Endodermal cell (in vitro differentiated cells): ENCODE data around the gene SCAPER. TPM values are rescaled to one million over a fixed set of nuclear protein-coding genes. Genes with fewer than 3 reads are reported as not detected.

Experiments used
- DNase-seq: peaks from one replicate; pipeline ENCODE4 v3.0.0-alpha.2; 2017
- H3K27ac ChIP-seq: 2 replicates; pipeline ENCODE4 v1.5.1; 2013; ENCODE audit warnings: mild to moderate bottlenecking, low read depth, low read length, moderate library complexity
- H3K27me3 ChIP-seq: 2 replicates; pipeline ENCODE4 v1.6.1; 2013; ENCODE audit warnings: mild to moderate bottlenecking, low read length, moderate library complexity; ENCODE audit not compliant: insufficient read depth, control insufficient read depth, poor library complexity, severe bottlenecking
- H3K36me3 ChIP-seq: 2 replicates; pipeline ENCODE4 v1.7.0; 2013; ENCODE audit warnings: mild to moderate bottlenecking, low read length, moderate library complexity; ENCODE audit not compliant: control insufficient read depth, insufficient read depth
- H3K4me1 ChIP-seq: one replicate; pipeline ENCODE4 v1.7.0; 2013; ENCODE audit warnings: low read length; ENCODE audit not compliant: control insufficient read depth, insufficient read depth
- H3K4me3 ChIP-seq: 2 replicates; pipeline ENCODE4 v1.5.1; 2013; ENCODE audit warnings: mild to moderate bottlenecking, low read length, moderate library complexity
- H3K9ac ChIP-seq: 2 replicates; pipeline ENCODE4 v1.6.1; 2013; ENCODE audit warnings: mild to moderate bottlenecking, low read length, moderate library complexity; ENCODE audit not compliant: poor library complexity, severe bottlenecking; ENCODE audit errors: extremely low read depth
- H3K9me3 ChIP-seq: 2 replicates; pipeline ENCODE4 v1.6.1; 2013; ENCODE audit warnings: mild to moderate bottlenecking, low read length, moderate library complexity; ENCODE audit not compliant: control insufficient read depth
- H3K27ac Mint-ChIP-seq: 2 replicates; pipeline ENCODE4 v1.8.0; 2020; ENCODE audit warnings: mixed read lengths
- H3K27me3 Mint-ChIP-seq: 2 replicates; pipeline ENCODE4 v1.8.0; 2021; ENCODE audit warnings: mild to moderate bottlenecking, mixed read lengths; ENCODE audit not compliant: insufficient read depth
- H3K36me3 Mint-ChIP-seq: 2 replicates; pipeline ENCODE4 v1.8.0; 2020; ENCODE audit warnings: low read depth, mixed read lengths
- H3K4me1 Mint-ChIP-seq: 2 replicates; pipeline ENCODE4 v1.8.0; 2020; ENCODE audit warnings: mixed read lengths
- H3K4me3 Mint-ChIP-seq: 2 replicates; pipeline ENCODE4 v1.8.0; 2020; ENCODE audit warnings: mild to moderate bottlenecking, moderate library complexity, mixed read lengths
- H3K9me3 Mint-ChIP-seq: 2 replicates; pipeline ENCODE4 v1.8.0; 2020; ENCODE audit warnings: mild to moderate bottlenecking, mixed read lengths
- WGBS, 2 experiments: methylation state at CpG; one replicate each; pipeline versions ENCODE4 v1.1.5 to v1.1.7; 2013; ENCODE audit warnings: missing lambda C conversion rate in 2 of 2, mixed read lengths in 1 of 2; ENCODE audit not compliant: insufficient coverage in 1 of 2, insufficient read length in 1 of 2; 5-methylcytosine and 5-hydroxymethylcytosine counted together
- total RNA-seq, 2 donors: library from RNA; stranded (reverse); fragmentation: NEBNext Ultra II Directional in 1 of 2; extraction: Animal tissue kit (Norgen Biotek cat#: 25700) in 1 of 2; gene quantifications; 2 replicates in 1 of 2; 3 replicates in 1 of 2; pipeline ENCODE4 v1.2.1, GENCODE V29; 2021
- TF ChIP-seq, protein P1 (sequence below): fragments of 200-600 bp; sonication (generic); conservative IDR thresholded peaks from 2 replicates; pipeline ENCODE4 v1.5.0; 2021; ENCODE audit warnings: antibody characterized with exemption, mild to moderate bottlenecking

SCAPER gene
- total RNA-seq, 2 donors from 2014 or later = 8.9 to 12.2 TPM

DNA sequence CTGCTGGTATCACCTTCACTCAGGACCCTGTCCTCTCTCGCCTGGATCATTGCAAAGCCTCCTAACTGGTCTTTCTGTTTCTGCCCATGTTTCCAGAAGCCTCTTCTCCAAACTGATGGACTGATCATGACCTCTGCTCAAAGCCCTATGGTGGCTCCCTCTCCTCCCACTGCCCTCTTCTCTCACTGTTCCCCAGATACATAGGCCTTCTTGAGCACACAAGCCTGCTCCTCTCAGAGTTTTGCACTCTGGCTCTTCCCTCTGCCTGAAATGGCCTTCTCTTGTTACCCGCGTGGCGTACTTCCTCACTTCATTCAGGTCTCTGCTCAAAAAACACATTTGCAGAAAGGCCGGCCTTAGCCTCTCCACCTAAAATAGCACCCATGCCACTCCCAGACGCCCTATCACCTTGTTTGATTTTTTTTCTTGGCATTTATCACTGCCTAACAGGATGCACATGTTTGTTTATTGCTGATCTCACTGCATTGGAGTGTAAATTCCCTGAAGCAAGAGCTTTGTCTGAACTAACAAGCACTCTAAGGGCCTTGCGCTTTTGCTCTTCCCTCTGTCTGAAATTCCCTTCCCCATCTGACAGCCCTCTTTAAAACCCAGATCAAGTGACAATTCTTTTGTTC lies 592.5 kb downstream of the SCAPER start:
- peaks cover 4% of the 10 kb centered on the region for H3K36me3 ChIP-seq
- peaks cover 30% of the 10 kb centered on the region for H3K4me1 Mint-ChIP-seq
- H3K27ac Mint-ChIP-seq = peak overlapping the region; percentile 2
- TF ChIP-seq, protein P1, sequence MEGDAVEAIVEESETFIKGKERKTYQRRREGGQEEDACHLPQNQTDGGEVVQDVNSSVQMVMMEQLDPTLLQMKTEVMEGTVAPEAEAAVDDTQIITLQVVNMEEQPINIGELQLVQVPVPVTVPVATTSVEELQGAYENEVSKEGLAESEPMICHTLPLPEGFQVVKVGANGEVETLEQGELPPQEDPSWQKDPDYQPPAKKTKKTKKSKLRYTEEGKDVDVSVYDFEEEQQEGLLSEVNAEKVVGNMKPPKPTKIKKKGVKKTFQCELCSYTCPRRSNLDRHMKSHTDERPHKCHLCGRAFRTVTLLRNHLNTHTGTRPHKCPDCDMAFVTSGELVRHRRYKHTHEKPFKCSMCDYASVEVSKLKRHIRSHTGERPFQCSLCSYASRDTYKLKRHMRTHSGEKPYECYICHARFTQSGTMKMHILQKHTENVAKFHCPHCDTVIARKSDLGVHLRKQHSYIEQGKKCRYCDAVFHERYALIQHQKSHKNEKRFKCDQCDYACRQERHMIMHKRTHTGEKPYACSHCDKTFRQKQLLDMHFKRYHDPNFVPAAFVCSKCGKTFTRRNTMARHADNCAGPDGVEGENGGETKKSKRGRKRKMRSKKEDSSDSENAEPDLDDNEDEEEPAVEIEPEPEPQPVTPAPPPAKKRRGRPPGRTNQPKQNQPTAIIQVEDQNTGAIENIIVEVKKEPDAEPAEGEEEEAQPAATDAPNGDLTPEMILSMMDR = no peak
- no peak overlapping the region for H3K4me3 ChIP-seq
- H3K4me1 ChIP-seq = no peaks in the 10 kb centered on the region
- no peaks in the 10 kb centered on the region for H3K27me3 ChIP-seq
- no peak overlapping the region for H3K27ac ChIP-seq
- peaks cover 2% of the 10 kb centered on the region for H3K9me3 Mint-ChIP-seq
- no peak overlapping the region for H3K9ac ChIP-seq
- peaks cover 6% of the 10 kb centered on the region for H3K36me3 Mint-ChIP-seq
- WGBS, 2 experiments = 84 to 87% methylated on average over 7 of the region's 7 CpGs
- H3K4me3 Mint-ChIP-seq = no peak overlapping the region
- DNase-seq = no peak
- H3K9me3 ChIP-seq = no peaks in the 10 kb centered on the region
- H3K27me3 Mint-ChIP-seq = peaks cover 8% of the 10 kb centered on the region

DNA sequence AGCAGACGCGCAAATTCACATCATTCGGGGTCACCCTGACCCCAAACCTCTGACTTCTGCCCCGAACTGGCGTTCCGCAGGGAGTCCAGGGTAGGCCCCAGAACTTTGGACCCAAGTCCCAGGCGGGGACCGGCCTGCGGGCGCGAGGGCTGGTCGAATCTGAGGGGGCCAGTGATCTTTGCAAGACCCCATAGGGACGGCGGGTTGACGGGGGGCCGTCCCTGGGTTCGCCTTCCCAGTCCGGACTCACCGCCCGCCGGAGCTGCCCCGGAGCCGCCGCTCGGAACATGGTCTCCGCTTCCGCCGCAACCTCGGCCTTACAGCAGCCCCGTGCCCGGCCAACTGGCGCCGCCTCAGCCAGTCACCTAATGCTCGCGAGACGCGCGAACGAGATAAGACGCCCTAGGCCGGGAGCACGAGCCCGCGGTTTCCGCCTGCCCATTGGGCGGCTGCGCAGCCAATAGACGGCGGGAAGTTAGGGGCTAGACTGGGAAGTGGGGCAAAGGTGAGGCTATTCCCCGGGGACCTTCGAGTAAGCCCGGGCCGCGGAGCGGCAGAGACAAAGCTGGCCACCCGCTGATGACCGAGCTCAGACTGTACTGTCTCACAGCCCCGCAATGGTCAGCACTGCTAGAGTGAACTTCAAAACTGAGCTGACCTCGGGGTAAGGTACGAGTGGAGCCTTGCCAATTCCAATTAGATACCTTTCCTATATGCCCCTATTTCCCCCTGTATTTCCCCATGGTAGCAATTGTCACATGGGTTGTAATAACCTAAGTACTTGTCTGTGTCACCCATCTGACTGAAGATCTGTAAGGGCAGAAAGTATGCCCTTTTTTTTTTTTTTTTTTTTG lies 593.8 kb downstream of the SCAPER start, which contains the start of gene ETFA:
TSS of gene ETFA (minus strand) at position 370 of the 854 bp plus-strand sequence. CDS start at position 289, 81 bp downstream.
- Histone ChIP-seq H3K4me1 (no peaks in the 10 kb centered on the region), H3K9me3 (no peaks in the 10 kb centered on the region), H3K4me3 (peak within 1 kb of the TSS; percentile 93), H3K36me3 (peaks cover 4% of the 10 kb centered on the region), H3K27ac (peak within 1 kb of the TSS; percentile 49), H3K9ac (peak within 1 kb of the TSS; percentile 90), H3K27me3 (no peaks in the 10 kb centered on the region)
- peak; percentile 98 for DNase-seq
- H3K4me1 Mint-ChIP-seq = peaks cover 30% of the 10 kb centered on the region
- peaks cover 8% of the 10 kb centered on the region for H3K27me3 Mint-ChIP-seq
- H3K27ac Mint-ChIP-seq = peak within 1 kb of the TSS; percentile 95
- peak within 1 kb of the TSS; percentile 83 for H3K4me3 Mint-ChIP-seq
- peaks cover 2% of the 10 kb centered on the region for H3K9me3 Mint-ChIP-seq
- TF ChIP-seq, protein P1 = no peak
- H3K36me3 Mint-ChIP-seq = peaks cover 9% of the 10 kb centered on the region
- 3 to 10% methylated on average over 44 to 60 of the region's 60 CpGs for WGBS, 2 experiments

DNA sequence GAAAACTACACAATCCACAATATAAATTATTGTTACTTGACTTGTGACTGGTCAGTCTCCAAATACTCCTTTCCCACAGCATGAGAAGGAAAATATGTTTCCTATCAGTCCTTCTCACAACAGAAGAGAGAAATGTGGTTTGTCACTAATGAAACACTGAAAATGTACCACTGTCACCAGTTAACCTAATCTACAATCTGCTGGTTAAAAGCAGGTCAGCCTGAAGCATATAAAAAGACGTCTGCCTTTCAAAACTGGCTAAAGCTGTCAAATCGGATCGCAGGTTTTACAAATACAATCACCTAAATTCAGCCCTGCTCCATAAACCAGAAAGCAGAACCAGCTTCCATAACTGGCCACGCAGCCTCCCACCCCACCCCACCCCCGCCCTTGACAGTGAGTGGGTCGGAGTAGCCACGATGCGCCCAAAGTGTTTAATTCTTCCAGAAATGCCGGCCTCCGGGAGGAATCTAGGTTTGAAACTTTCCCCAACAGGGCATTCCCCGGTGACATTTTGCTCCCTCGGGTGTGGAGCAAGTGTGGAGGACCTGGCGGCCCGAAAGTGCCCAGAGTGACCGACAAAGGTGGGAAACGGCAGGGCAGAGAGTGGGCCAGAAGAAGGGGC lies 594.6 kb downstream of the SCAPER start:
- H3K27me3 ChIP-seq = no peaks in the 10 kb centered on the region
- no peak for DNase-seq
- peak overlapping the region; percentile 90 for H3K9ac ChIP-seq
- Mint-ChIP-seq H3K27ac (peak overlapping the region; percentile 95), H3K36me3 (peaks cover 9% of the 10 kb centered on the region), H3K4me1 (peaks cover 30% of the 10 kb centered on the region), H3K27me3 (peaks cover 6% of the 10 kb centered on the region), H3K9me3 (peaks cover 2% of the 10 kb centered on the region), H3K4me3 (peak overlapping the region; percentile 83)
- H3K4me3 ChIP-seq = peak overlapping the region; percentile 93
- peaks cover 4% of the 10 kb centered on the region for H3K36me3 ChIP-seq
- H3K4me1 ChIP-seq = no peaks in the 10 kb centered on the region
- H3K27ac ChIP-seq = peak overlapping the region; percentile 49
- TF ChIP-seq, protein P1 = no peak
- H3K9me3 ChIP-seq = no peaks in the 10 kb centered on the region
- WGBS, 2 experiments = 8 to 10% methylated on average over 5 to 16 of the region's 16 CpGs
